Pulmonary artery endothelial cell (primary cell): ENCODE measurements around the gene UACA. TPM values are rescaled to one million over a fixed set of nuclear protein-coding genes. Genes with fewer than 3 reads are reported as not detected.
"Not testable (repeated sequence)": the region's sequence is repeated elsewhere in the genome, so short reads cannot be mapped to it uniquely, and the experiment has no call there.

Source experiments
- DNase-seq: peaks from one replicate; pipeline ENCODE4 v3.0.0-alpha.2; 2011; ENCODE audit warnings: low read depth, low spot score
- total RNA-seq: library from RNA; depleted of rRNA; stranded (reverse); fragments of >200 nt; gene quantifications from 2 replicates; pipeline ENCODE4 v1.2.3, GENCODE V29; 2014

Gene UACA
- total RNA-seq, 1 donor from 2014 or later: 84.9 TPM

DNA sequence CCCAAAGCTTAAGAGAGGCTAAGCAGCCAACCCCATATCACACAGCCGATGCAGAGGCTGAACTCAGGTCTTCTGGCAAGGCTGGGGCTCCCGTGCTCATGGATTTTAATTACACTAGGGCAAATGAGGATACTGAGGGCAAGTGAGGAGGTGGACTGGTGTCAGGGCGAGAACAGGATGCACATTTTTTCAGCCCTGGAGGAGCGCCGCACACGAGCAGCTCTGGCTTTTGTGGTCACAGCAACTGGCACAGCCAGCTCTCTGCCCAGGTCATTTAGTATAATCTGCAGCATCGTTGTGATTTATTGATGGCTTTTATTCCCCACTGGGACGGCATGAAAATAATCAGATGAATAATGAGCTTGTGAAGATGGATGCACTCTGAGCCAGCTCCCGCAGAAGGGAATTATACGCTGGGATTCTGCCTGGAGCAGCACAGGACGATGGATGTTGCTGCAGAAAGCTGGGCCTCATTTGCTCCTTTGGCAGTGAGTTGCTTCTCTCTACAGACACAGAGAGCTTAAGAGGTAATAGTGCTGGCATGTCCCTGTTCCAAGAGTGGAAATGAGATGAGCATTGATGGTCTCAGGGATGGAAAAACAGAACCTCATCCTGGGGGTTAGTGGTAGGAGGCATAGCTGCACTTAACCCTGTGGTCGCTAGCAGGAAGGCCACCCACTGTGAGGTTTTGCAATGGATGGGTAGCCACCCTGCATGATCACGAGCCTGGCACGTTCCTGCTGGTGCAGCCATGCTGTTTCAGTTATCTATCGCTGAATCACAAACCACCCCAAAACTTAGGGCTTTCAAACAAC is 135.4 kb downstream of the UACA start:
- DNase-seq: no peak

DNA sequence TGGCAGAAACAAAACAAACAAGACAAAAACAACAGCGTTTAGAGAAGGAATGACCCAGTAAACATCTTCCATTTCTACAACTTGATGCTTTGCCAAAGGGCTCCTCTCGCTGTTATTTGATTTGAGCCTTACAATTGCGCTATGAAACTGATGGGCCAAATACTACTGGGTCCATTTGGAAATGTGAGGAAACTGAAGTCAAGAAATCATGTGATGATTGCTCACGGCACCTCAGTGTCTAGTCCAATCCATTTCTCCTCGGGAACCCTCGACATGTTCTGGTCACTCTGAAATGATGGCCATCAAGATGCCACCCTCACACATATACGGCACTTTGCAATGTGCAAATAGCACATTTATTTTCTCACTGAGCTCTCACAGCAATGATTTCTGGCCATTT is 136.0 kb downstream of the UACA start:
- no peak for DNase-seq

DNA sequence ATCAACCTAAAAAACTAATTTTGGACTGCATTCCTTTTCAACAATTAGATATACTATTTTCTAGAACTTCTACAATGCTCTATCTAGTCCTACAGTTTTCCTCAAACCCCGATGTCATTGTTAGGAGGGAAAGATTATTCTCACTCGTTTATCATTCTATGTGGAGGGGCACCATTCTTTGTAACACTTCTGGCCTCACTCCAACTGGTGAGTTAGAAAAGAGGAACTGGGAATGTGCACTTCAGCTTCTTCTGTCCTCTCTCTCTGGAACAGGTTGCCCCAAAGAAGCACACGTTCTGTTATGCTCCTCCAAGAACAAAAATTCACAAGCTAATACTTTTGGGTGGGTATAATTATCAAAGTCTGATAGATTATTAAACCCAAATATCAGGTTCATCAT is 137.9 kb downstream of the UACA start:
- no peak for DNase-seq

GRCh38 chr15:70625011-70625410 is 138.3 kb downstream of the UACA start:
- no peak for DNase-seq

- no peak for DNase-seq
Observed at GRCh38 chr15:70618929-70619328, 144.4 kb downstream of the UACA start.

- DNase-seq: no peak
Observed at GRCh38 chr15:70617911-70618287, 145.5 kb downstream of the UACA start.

GRCh38 chr15:70617076-70617910 is 146.1 kb downstream of the UACA start:
- no peak for DNase-seq

DNA sequence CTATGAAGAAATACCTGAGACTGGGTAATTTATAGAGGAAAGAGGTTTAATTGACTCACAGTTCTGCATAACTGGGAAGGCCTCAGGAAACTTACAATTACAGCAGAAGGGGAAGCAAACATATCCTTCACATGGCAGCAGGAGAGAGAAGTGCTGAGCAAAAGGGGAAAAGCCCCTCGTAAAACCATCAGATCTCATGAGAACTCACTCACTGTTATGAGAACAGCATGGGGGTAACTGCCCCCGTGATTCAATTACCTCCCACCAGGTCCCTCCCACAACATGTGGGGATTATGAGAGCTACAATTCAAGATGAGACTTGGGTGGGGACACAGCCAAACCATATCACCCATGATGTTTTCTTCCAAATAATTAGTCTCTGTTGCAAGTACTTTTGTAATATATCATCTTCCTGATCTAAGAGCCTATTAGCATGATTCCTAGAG is 147.0 kb downstream of the UACA start:
- not testable (repeated sequence) for DNase-seq

GRCh38 chr15:70615435-70616310 is 147.7 kb downstream of the UACA start:
- no peak for DNase-seq

GRCh38 chr15:70614221-70614620 is 149.1 kb downstream of the UACA start:
- no peak for DNase-seq

DNA sequence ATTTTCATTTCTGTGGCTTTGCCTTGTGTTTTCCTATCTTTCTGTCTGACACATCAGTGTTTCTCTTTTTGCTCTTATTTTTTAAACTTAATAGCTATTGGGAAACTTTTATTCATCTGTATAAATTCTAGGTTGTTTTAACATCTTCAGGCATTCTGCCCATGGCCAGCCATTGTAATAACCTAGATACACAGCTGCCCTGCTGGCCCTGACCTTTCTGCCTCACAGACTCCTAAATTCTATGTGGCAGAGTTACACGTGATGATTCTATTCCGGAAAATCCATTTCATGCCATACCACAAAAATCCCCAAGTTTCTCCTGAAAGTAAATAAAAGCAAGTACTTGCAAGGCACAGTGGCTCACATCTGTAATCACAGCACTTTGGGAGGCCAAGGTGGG is 150.1 kb downstream of the UACA start:
- no peak for DNase-seq

GRCh38 chr15:70611286-70611685 is 152.1 kb downstream of the UACA start:
- DNase-seq: no peak

- DNase-seq: no peak
Observed at GRCh38 chr15:70610541-70610940, 152.8 kb downstream of the UACA start.

- no peak for DNase-seq
Observed at GRCh38 chr15:70609889-70610288, 153.5 kb downstream of the UACA start.

- DNase-seq: no peak
Observed at GRCh38 chr15:70608144-70608543, 155.2 kb downstream of the UACA start.

DNA sequence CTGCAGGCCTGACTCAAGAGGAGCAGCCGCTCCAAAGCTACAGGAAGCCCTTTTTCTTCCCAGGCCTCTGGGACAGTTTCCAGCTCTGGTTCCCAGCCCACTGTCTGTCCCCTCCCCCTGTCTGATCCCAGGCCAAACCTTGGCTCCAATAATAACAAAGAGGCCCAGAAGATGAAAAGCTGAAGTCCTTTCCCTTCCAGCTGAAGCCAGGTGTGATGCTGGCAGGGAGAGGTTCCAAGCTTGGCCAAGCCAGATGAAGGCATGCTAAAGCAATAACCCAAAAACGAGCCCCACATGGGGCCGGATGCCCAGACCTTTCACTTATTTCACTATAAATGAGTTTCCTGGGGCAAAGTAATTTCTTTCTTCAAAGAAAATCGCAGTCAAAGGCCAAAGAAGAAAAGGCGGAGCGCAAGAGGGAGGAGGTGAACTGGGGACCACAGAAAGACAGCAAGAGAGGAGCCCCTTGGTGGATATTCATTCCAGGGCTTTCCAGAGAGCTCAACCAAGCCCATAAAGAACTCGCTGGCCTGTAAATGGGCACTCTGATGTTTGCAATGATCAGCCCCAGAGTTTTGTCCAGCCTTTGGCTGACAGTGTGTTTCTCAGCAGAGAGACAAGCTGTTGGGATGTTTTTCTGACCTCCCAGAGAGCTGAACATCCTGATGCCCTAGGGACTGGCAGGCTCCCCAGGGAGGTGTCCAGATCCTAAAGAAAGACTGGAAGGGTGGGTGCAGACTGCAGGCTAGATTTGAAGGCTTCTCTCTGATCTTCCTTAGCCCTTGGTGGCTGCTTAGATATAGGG is 157.6 kb downstream of the UACA start:
- peak; percentile 53 for DNase-seq

DNA sequence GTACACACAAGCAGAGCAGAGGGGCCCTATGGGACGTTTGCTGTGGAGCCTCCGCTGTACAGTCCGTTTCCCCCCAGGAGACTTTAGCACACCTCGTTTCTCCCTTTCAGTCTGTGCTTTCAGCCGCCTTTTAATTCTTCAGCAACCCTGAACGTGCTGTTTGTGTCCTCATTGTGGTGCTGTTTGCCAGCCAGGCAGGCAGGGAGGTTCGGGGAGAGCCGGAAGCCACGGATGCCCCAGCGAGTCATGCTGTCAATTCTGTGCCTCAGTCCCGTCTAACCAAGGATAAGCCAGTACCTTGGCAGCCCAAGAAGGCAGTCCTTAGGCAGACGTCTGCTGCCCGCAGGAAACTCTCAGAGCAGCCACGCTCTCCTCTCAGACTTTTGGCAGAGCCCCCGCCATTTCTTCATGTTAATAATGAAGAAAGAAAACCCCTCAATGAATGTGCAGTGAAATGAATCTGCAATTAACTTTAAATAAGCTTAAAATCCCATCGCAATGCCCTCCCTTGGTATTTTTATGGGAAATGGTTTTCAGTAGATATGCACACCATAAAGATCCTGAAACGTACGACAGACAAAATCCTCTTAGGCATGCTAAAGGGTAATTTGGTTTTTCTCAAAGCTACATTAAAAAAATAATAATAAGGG is 158.6 kb downstream of the UACA start:
- DNase-seq: no peak
